NCI-H146 (cell line): Measurements from ENCODE around the gene SMARCC2.

ENCODE experiments used
- DNase-seq: peaks from one replicate; lab custom pipeline; 2025; lab: John Stamatoyannopoulos, UW

SMARCC2 gene

GRCh38 chr12:56121204-56121870 lies 67.9 kb downstream of the SMARCC2 start:
- DNase-seq = no peak

DNA sequence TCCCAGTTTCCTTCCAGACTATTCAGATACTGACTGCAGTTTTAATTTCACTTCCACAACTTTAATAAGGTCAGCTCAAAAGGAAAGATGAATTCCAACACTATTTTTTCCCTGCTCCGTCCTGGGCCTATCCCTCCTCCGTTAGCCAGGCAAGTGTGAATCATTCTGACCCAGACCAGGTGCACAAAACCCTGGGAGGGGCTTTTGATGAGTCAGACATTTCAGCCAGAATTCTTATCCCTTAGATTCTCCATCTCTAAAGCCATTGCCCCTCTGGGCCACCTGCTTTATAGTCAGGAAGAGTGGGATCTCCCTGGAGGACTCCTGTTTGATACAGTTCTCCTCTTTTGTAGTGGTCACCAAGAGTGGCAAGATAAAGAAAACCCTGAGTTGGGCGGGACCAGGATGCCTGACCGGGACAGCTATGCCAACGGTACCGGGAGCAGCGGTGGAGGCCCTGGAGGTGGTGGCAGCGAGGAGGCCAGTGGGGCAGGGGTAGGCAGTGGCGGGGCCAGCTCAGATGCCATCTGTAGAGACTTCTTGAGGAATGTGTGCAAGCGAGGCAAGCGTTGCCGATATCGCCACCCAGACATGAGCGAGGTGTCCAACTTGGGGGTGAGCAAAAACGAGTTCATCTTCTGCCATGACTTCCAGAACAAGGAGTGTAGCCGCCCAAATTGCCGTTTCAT lies 69.0 kb downstream of the SMARCC2 start:
- no peak for DNase-seq

DNA sequence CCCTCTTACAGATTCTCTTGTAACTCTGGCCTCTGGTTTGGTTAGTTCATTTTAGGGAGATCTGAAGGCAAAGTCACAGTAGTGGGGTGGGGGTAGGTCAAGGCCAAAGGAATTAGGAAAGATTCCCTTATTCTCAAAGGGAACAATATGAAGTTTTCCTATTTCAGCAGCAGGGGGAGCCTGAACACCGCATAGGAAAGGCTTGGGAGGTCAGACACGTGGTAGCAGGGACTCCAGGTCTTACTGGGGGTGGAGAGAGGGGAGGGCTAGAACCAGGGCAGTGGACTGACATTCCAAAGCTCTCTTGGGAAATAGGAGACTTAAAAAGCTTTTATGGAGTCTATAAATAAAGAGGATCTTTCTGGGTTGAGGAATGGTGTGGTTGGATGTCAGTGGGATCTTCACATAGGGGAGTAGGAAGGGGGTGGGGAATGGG lies 69.9 kb downstream of the SMARCC2 start:
- DNase-seq = peak; percentile 90

GRCh38 chr12:56118688-56119357 lies 70.5 kb downstream of the SMARCC2 start:
- DNase-seq = peak; percentile 24

DNA sequence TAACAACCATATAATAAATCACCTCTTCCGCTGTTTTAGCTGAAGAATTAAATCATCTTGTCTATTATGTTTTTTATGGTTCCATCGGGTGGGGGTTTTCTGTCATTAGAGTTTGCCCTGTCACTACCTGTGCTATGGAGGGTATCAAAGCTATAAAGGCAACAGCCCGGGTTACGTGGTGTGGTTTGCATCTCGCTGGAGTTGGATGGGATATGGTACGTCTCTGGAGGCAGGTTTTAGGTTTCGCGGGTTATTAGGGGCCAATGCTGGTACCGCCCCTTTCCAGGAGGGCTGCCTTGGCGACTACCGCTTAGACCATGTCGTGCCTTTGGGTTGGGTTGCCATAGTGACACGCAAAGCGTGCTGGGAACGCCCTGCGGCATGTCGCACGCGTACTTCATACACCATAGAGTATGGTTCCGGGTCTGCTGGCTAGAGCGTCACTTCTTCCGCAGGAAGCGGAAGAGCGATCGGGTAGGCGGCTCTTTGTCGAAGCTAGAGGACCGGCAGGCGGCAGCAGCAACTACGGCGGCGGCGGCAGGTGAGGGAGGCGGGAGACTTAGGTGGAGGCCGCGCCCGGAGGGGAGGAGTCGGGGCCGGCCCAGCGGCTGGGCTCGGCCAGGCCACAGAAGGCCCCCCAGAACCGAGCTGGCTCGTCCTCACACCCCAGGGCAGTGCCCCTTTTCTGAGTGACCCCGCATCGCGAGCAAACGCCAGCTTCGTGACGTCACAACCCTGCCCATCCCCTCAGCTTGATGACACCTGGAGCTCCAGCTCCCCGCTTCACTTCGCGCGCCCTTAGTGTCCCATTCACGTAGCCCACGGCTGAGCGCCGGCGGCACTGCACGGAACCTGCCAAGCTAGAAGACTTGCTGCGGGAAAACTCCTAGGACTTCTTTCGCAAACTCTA lies 71.2 kb downstream of the SMARCC2 start, which contains the start of gene ZC3H10:
Gene ZC3H10 (plus strand): TSS at position 489 of the 910 bp plus-strand sequence. CDS start 2,297 bp downstream, outside the sequence.
- DNase-seq = peak; percentile 99

- peak; percentile 41 for DNase-seq
Measured at GRCh38 chr12:56117082-56117706, 72.1 kb downstream of the SMARCC2 start.

GRCh38 chr12:56116267-56117081 lies 72.8 kb downstream of the SMARCC2 start, which contains the start of gene RPL41:
Gene RPL41 (plus strand): TSS chr12:56116633.
- peak; percentile 96 for DNase-seq

- no peak for DNase-seq
Measured at GRCh38 chr12:56115329-56115728, 74.0 kb downstream of the SMARCC2 start.

- no peak for DNase-seq
Measured at GRCh38 chr12:56114084-56114483, 75.2 kb downstream of the SMARCC2 start.
